Peyer's patch (tissue), 4 donors: ENCODE results near the gene CSMD2. TPM values are rescaled to one million over a fixed set of nuclear protein-coding genes. Genes with fewer than 3 reads are reported as not detected.

ENCODE experiments used
- DNase-seq, 3 donors: peaks; one replicate each; pipeline ENCODE4 v3.0.0-alpha.2; 2017 to 2019
- H3K27ac ChIP-seq, 4 donors: fragments of 200-600 bp; sonication (generic); one replicate each; pipeline ENCODE4 v1.5.1; 2016 to 2019
- H3K27me3 ChIP-seq, 2 donors: fragments of 200-600 bp; sonication (generic); one replicate each; pipeline ENCODE4 v1.5.1; 2019
- H3K36me3 ChIP-seq, 3 donors: fragments of 200-600 bp; sonication (generic); one replicate each; pipeline ENCODE4 v1.5.1; 2016 to 2019
- H3K4me1 ChIP-seq, 4 donors: fragments of 200-600 bp; sonication (generic); one replicate each; pipeline ENCODE4 v1.5.1; 2016 to 2019
- H3K4me3 ChIP-seq, 4 donors: fragments of 200-600 bp; sonication (generic); 1 replicate in 3 of 4; 2 replicates in 1 of 4; pipeline ENCODE4 v1.5.1; 2016 to 2019; ENCODE audit warnings: mild to moderate bottlenecking in 1 of 4
- H3K9me3 ChIP-seq, 4 donors: fragments of 200-600 bp; sonication (generic); one replicate each; pipeline ENCODE4 v1.5.1; 2016 to 2019; ENCODE audit warnings: mild to moderate bottlenecking in 1 of 4
- CTCF ChIP-seq, 6 experiments: fragments of 450-650 bp in 4 of 6; fragments of 200-600 bp in 2 of 6; sonication (generic) in 1 of 6; IDR thresholded peaks; one replicate each; pipeline ENCODE4 v1.5.1; 2017 to 2019; ENCODE audit warnings: antibody characterized with exemption in 6 of 6, mild to moderate bottlenecking in 3 of 6, moderate library complexity in 1 of 6
- POLR2A ChIP-seq, 2 donors: fragments of 450-650 bp; IDR thresholded peaks; one replicate each; pipeline ENCODE4 v1.5.1; 2017; ENCODE audit warnings: antibody characterized with exemption in 2 of 2, mild to moderate bottlenecking in 2 of 2, moderate library complexity in 2 of 2
- total RNA-seq, 4 donors: library from RNA; depleted of rRNA; stranded (reverse); fragments of >200 nt; gene quantifications; one replicate each; pipeline ENCODE4 v1.1.0, GENCODE V29; 2016

Gene CSMD2
- total RNA-seq, 4 donors from 2014 or later, result under 0.01 to 1.2 (median 0.70) TPM

- Histone ChIP-seq H3K9me3 (no peaks in the 10 kb centered on the region), H3K4me1 (peaks cover 0 to 31% (median 0%) of the 10 kb centered on the region in 4 donors), H3K27ac (no peak overlapping the region), H3K4me3 (peak overlapping the region in 3 of 4 donors; percentile 26 to 42 (median 39)), H3K36me3 (no peaks in the 10 kb centered on the region), H3K27me3 (peaks cover 0 to 35% of the 10 kb centered on the region in 2 donors)
- TF ChIP-seq POLR2A (IDR thresholded peaks at IDR 0.05) (no peak), CTCF (IDR thresholded peaks at IDR 0.05) (no peak)
- no peak for DNase-seq
These were observed 442 bp upstream of the CSMD2 start for GRCh38 chr1:34165422-34165921.

GRCh38 chr1:34163792-34164731 lies 968 bp downstream of the CSMD2 start:
- DNase-seq, result no peak
- TF ChIP-seq CTCF (IDR thresholded peaks at IDR 0.05) (no peak), POLR2A (IDR thresholded peaks at IDR 0.05) (no peak)
- Histone ChIP-seq H3K27me3 (peaks cover 0 to 35% of the 10 kb centered on the region in 2 donors), H3K27ac (no peak overlapping the region), H3K9me3 (no peaks in the 10 kb centered on the region), H3K4me3 (peak overlapping the region in 3 of 4 donors; percentile 20 to 42 (median 39)), H3K4me1 (peaks cover 0 to 31% (median 0%) of the 10 kb centered on the region in 4 donors), H3K36me3 (no peaks in the 10 kb centered on the region)

- Histone ChIP-seq H3K27me3 (peaks cover 0 to 35% of the 10 kb centered on the region in 2 donors), H3K4me3 (peak overlapping the region in 3 of 4 donors; percentile 20 to 42 (median 36)), H3K36me3 (no peaks in the 10 kb centered on the region), H3K4me1 (peaks cover 0 to 31% (median 0%) of the 10 kb centered on the region in 4 donors), H3K9me3 (no peaks in the 10 kb centered on the region), H3K27ac (no peak overlapping the region)
- TF ChIP-seq CTCF (IDR thresholded peaks at IDR 0.05) (peak in 4 of 6 experiments; percentile 27 to 48 (median 41)), POLR2A (IDR thresholded peaks at IDR 0.05) (no peak)
- DNase-seq, result peak; percentile 17 to 55 (median 53)
These were observed 1.9 kb downstream of the CSMD2 start for GRCh38 chr1:34162852-34163766.

- Histone ChIP-seq H3K9me3 (no peaks in the 10 kb centered on the region), H3K4me3 (no peak overlapping the region), H3K27ac (no peak overlapping the region), H3K36me3 (no peaks in the 10 kb centered on the region), H3K4me1 (no peaks in the 10 kb centered on the region), H3K27me3 (no peaks in the 10 kb centered on the region)
- no peak for DNase-seq
- TF ChIP-seq CTCF (IDR thresholded peaks at IDR 0.05) (no peak), POLR2A (IDR thresholded peaks at IDR 0.05) (no peak)
These were observed 8.3 kb downstream of the CSMD2 start for GRCh38 chr1:34156739-34157138.

GRCh38 chr1:34155860-34156259 lies 9.2 kb downstream of the CSMD2 start:
- Histone ChIP-seq H3K36me3 (no peaks in the 10 kb centered on the region), H3K9me3 (no peaks in the 10 kb centered on the region), H3K4me1 (no peaks in the 10 kb centered on the region), H3K27me3 (no peaks in the 10 kb centered on the region), H3K27ac (no peak overlapping the region), H3K4me3 (no peak overlapping the region)
- no peak for DNase-seq
- no peak for TF ChIP-seq CTCF (IDR thresholded peaks at IDR 0.05)
- TF ChIP-seq POLR2A (IDR thresholded peaks at IDR 0.05), result no peak
